ENCODE measurements around the gene ZNF397. TPM values are rescaled to one million over a fixed set of nuclear protein-coding genes. Genes with fewer than 3 reads are reported as not detected.

Gene ZNF397
- total and polyA plus RNA-seq, 4 donors: 3.8 to 20.0 (median 9.6) TPM

DNA sequence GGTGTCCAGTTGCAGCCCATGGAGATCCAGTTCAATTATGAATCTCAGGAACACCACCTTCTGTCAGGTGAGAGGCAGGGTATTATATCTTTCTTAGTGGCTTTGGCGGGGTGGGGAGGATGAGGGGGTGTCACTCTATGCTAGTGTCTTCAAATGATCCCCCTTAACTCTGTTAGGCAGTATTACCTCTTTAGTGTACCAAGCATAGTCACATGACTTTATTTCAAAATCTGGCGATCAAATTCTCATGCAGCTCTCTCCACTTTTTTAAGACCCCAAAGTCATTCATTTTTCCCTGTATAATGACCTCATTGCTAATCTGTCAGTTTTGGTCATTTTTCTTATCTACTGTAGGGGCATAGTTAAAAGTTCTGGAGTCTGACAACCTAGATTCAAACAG, 50.3 kb downstream of the ZNF397 start:
- Histone ChIP-seq H3K36me3 (ENCODE audit: control insufficient read depth in 4 of 4, insufficient read depth in 3 of 4, low read depth in 1 of 4, low read length in 3 of 4) (peaks cover 2 to 14% (median 8%) of the 10 kb centered on the region in 4 donors), H3K4me1 (ENCODE audit: control insufficient read depth in 4 of 4, insufficient read depth in 4 of 4, low read length in 3 of 4) (peaks cover 5 to 19% (median 10%) of the 10 kb centered on the region in 4 donors), H3K27me3 (ENCODE audit: control insufficient read depth in 4 of 4, insufficient read depth in 4 of 4, low read length in 3 of 4) (no peaks in the 10 kb centered on the region), H3K27ac (ENCODE audit: low read depth in 1 of 2, low read length in 2 of 2) (no peak overlapping the region), H3K4me3 (ENCODE audit: low read depth in 1 of 3, low read length in 3 of 3) (peak overlapping the region; percentile 53 to 83 (median 71)), H3K9me3 (ENCODE audit: control insufficient read depth in 4 of 4, low read length in 3 of 4) (peaks cover 0 to 3% (median under 1%) of the 10 kb centered on the region in 4 donors), H3K9ac (ENCODE audit: low read depth in 1 of 2, low read length in 2 of 2) (peak overlapping the region in 1 of 2 donors; percentile 87)
- no peak for DNase-seq (ENCODE audit: low spot score)
- WGBS: 86% methylated on average over 2 of the region's 2 CpGs
- TF ChIP-seq, protein P1, sequence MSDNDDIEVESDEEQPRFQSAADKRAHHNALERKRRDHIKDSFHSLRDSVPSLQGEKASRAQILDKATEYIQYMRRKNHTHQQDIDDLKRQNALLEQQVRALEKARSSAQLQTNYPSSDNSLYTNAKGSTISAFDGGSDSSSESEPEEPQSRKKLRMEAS (IDR thresholded peaks at IDR 0.05): no peak
- TF ChIP-seq, protein P2, sequence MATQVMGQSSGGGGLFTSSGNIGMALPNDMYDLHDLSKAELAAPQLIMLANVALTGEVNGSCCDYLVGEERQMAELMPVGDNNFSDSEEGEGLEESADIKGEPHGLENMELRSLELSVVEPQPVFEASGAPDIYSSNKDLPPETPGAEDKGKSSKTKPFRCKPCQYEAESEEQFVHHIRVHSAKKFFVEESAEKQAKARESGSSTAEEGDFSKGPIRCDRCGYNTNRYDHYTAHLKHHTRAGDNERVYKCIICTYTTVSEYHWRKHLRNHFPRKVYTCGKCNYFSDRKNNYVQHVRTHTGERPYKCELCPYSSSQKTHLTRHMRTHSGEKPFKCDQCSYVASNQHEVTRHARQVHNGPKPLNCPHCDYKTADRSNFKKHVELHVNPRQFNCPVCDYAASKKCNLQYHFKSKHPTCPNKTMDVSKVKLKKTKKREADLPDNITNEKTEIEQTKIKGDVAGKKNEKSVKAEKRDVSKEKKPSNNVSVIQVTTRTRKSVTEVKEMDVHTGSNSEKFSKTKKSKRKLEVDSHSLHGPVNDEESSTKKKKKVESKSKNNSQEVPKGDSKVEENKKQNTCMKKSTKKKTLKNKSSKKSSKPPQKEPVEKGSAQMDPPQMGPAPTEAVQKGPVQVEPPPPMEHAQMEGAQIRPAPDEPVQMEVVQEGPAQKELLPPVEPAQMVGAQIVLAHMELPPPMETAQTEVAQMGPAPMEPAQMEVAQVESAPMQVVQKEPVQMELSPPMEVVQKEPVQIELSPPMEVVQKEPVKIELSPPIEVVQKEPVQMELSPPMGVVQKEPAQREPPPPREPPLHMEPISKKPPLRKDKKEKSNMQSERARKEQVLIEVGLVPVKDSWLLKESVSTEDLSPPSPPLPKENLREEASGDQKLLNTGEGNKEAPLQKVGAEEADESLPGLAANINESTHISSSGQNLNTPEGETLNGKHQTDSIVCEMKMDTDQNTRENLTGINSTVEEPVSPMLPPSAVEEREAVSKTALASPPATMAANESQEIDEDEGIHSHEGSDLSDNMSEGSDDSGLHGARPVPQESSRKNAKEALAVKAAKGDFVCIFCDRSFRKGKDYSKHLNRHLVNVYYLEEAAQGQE (IDR thresholded peaks at IDR 0.05): no peak

DNA sequence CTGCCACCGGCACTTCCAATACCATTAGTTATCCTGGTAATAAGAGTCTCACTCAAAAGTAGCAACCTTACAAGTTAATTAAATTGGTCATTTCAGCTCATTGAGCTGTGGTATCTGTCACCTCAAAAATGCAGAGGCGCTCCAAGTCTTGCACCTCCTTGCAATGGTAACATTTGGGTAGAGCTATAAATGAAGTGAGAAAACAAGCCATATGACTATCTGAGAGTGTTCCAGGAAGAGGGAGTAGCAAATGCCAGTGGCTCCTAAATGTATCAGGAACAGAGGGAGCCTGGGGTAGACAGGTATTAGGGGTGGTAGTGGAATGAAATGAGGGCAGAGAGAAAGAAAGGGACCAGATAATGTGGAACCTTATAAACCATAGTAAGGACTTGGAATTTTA, 55.2 kb downstream of the ZNF397 start:
- 97% methylated on average over 2 of the region's 2 CpGs for WGBS
- H3K27ac ChIP-seq (ENCODE audit: low read depth in 1 of 2, low read length in 2 of 2): no peak overlapping the region
- H3K27me3 ChIP-seq (ENCODE audit: control insufficient read depth in 4 of 4, insufficient read depth in 4 of 4, low read length in 3 of 4): no peaks in the 10 kb centered on the region
- peaks cover 6 to 9% (median 8%) of the 10 kb centered on the region in 4 donors for H3K9me3 ChIP-seq (ENCODE audit: control insufficient read depth in 4 of 4, low read length in 3 of 4)
- H3K4me1 ChIP-seq (ENCODE audit: control insufficient read depth in 4 of 4, insufficient read depth in 4 of 4, low read length in 3 of 4): peaks cover 4 to 5% (median 4%) of the 10 kb centered on the region in 4 donors
- no peak for TF ChIP-seq RXRA (IDR thresholded peaks at IDR 0.05)
- TF ChIP-seq RAD21 (IDR thresholded peaks at IDR 0.05): no peak
- no peak for TF ChIP-seq JUND (IDR thresholded peaks at IDR 0.05)
- TF ChIP-seq, protein P3, sequence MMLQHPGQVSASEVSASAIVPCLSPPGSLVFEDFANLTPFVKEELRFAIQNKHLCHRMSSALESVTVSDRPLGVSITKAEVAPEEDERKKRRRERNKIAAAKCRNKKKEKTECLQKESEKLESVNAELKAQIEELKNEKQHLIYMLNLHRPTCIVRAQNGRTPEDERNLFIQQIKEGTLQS (IDR thresholded peaks at IDR 0.05): no peak
- no peak for TF ChIP-seq NR2F2 (IDR thresholded peaks at IDR 0.05)
- TF ChIP-seq EGR1 (IDR thresholded peaks at IDR 0.05; ENCODE audit: low read depth in 2 of 2): no peak
- no peak for TF ChIP-seq HNF4G (IDR thresholded peaks at IDR 0.05)
- no peak for TF ChIP-seq TAF1 (conservative IDR thresholded peaks at IDR 0.05)
- no peak for TF ChIP-seq HNF4A (conservative IDR thresholded peaks at IDR 0.05)
- TF ChIP-seq YY1 (IDR thresholded peaks at IDR 0.05): no peak
- TF ChIP-seq FOXA1 (IDR thresholded peaks at IDR 0.05): no peak
- TF ChIP-seq, protein P4, sequence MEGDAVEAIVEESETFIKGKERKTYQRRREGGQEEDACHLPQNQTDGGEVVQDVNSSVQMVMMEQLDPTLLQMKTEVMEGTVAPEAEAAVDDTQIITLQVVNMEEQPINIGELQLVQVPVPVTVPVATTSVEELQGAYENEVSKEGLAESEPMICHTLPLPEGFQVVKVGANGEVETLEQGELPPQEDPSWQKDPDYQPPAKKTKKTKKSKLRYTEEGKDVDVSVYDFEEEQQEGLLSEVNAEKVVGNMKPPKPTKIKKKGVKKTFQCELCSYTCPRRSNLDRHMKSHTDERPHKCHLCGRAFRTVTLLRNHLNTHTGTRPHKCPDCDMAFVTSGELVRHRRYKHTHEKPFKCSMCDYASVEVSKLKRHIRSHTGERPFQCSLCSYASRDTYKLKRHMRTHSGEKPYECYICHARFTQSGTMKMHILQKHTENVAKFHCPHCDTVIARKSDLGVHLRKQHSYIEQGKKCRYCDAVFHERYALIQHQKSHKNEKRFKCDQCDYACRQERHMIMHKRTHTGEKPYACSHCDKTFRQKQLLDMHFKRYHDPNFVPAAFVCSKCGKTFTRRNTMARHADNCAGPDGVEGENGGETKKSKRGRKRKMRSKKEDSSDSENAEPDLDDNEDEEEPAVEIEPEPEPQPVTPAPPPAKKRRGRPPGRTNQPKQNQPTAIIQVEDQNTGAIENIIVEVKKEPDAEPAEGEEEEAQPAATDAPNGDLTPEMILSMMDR (IDR thresholded peaks at IDR 0.05; ENCODE audit: low read depth, low read length, missing input control): no peak
- H3K4me3 ChIP-seq (ENCODE audit: low read depth in 1 of 3, low read length in 3 of 3): no peak overlapping the region
- H3K9ac ChIP-seq (ENCODE audit: low read depth in 1 of 2, low read length in 2 of 2): no peak overlapping the region
- DNase-seq (ENCODE audit: low spot score): no peak
- peaks cover 7 to 21% (median 17%) of the 10 kb centered on the region in 4 donors for H3K36me3 ChIP-seq (ENCODE audit: control insufficient read depth in 4 of 4, insufficient read depth in 3 of 4, low read depth in 1 of 4, low read length in 3 of 4)

All from liver (tissue), 9 donors.